NCI-H2107 treated with DMSO at 0.1 percent for 48 hours (cell line): ENCODE results near the gene ATPAF1.

Source experiments
- DNase-seq: peaks from one replicate; lab custom pipeline; 2025; ENCODE audit not compliant: unreplicated experiment; lab: John Stamatoyannopoulos, UW

The ATPAF1 gene

GRCh38 chr1:46616277-46617107, 51.7 kb downstream of the ATPAF1 start, which contains the start of gene MOB3C:
TSS of gene MOB3C (minus strand) at chr1:46616811. CDS start at chr1:46613321, 3,490 bp downstream.
- no peak for DNase-seq

GRCh38 chr1:46615735-46616134, 52.4 kb downstream of the ATPAF1 start:
- no peak for DNase-seq

- DNase-seq = no peak
These were observed 53.1 kb downstream of the ATPAF1 start for GRCh38 chr1:46615088-46615487.

- no peak for DNase-seq
These were observed 53.6 kb downstream of the ATPAF1 start for GRCh38 chr1:46614604-46614984.

- DNase-seq = peak; percentile 15
These were observed 54.2 kb downstream of the ATPAF1 start for GRCh38 chr1:46613661-46614603.

GRCh38 chr1:46612937-46613660, 55.1 kb downstream of the ATPAF1 start:
- no peak for DNase-seq

GRCh38 chr1:46611691-46612221, 56.4 kb downstream of the ATPAF1 start:
- no peak for DNase-seq

GRCh38 chr1:46607345-46608130, 60.6 kb downstream of the ATPAF1 start:
- no peak for DNase-seq

GRCh38 chr1:46606255-46606965, 61.8 kb downstream of the ATPAF1 start:
- peak; percentile 36 for DNase-seq

GRCh38 chr1:46605232-46605631, 62.9 kb downstream of the ATPAF1 start:
- DNase-seq = no peak

- DNase-seq = peak; percentile 96
These were observed 64.2 kb downstream of the ATPAF1 start, which contains the start of gene MKNK1 for GRCh38 chr1:46603858-46604549. TSS of gene MKNK1 (minus strand) at chr1:46604268. CDS start at chr1:46583327, 20,941 bp downstream.

GRCh38 chr1:46603481-46603857, 64.7 kb downstream of the ATPAF1 start:
- DNase-seq = peak; percentile 22

- no peak for DNase-seq
These were observed 66.7 kb downstream of the ATPAF1 start for GRCh38 chr1:46601257-46602007.

GRCh38 chr1:46599059-46599970, 68.8 kb downstream of the ATPAF1 start:
- no peak for DNase-seq

- DNase-seq = no peak
These were observed 71.3 kb downstream of the ATPAF1 start for GRCh38 chr1:46596846-46597245.

- no peak for DNase-seq
These were observed 72.1 kb downstream of the ATPAF1 start for GRCh38 chr1:46596036-46596435.

- DNase-seq = no peak
These were observed 73.0 kb downstream of the ATPAF1 start for GRCh38 chr1:46595127-46595526.
